Omental fat pad (tissue), 4 donors: Measurements from ENCODE around the gene SMIM11. TPM values are rescaled to one million over a fixed set of nuclear protein-coding genes. Genes with fewer than 3 reads are reported as not detected.

Experiments used
- ATAC-seq: fragments of 150-250 bp; one replicate; pipeline ENCODE4 v1.9.1; 2016; ENCODE audit warnings: mild to moderate bottlenecking, moderate library complexity; ENCODE audit not compliant: low FRiP score
- DNase-seq: peaks from one replicate; pipeline ENCODE4 v3.0.0-alpha.2; 2019; ENCODE audit warnings: low spot score
- total RNA-seq, 4 donors: library from RNA; depleted of rRNA; stranded (reverse); fragments of >200 nt; gene quantifications; one replicate each; pipeline ENCODE4 v1.1.0, GENCODE V29; 2016
- TF ChIP-seq, protein P1 (sequence below), 3 donors: fragments of 450-650 bp; IDR thresholded peaks; one replicate each; pipeline ENCODE4 v1.5.1; 2016 to 2017; ENCODE audit warnings: antibody characterized with exemption in 3 of 3, mild to moderate bottlenecking in 3 of 3, moderate library complexity in 2 of 3

Gene SMIM11
- total RNA-seq, 4 donors from 2014 or later, result 4.4 to 12.1 (median 4.9) TPM

DNA sequence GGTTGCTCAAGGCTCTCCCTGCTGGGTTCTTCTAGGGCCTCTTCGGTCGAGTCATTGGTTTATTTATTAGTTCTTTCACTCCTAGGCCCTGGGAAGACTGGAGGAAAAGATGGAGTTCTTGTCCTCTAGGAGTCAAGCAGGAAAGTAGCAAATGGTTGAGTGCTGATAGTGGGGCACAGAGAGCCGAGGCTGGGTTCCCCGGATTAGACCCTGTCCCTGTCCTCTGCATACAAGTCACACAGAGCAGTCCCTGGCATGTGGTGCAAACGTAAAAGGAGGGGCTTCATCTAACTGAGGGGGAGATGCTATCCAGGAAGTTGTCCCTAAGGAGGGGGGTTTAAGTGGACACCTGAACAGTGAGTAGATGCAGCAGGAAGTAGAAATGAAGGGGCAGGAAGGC lies 30.7 kb upstream of the SMIM11 start:
- ATAC-seq, result no peak
- DNase-seq, result no peak
- TF ChIP-seq, protein P1, sequence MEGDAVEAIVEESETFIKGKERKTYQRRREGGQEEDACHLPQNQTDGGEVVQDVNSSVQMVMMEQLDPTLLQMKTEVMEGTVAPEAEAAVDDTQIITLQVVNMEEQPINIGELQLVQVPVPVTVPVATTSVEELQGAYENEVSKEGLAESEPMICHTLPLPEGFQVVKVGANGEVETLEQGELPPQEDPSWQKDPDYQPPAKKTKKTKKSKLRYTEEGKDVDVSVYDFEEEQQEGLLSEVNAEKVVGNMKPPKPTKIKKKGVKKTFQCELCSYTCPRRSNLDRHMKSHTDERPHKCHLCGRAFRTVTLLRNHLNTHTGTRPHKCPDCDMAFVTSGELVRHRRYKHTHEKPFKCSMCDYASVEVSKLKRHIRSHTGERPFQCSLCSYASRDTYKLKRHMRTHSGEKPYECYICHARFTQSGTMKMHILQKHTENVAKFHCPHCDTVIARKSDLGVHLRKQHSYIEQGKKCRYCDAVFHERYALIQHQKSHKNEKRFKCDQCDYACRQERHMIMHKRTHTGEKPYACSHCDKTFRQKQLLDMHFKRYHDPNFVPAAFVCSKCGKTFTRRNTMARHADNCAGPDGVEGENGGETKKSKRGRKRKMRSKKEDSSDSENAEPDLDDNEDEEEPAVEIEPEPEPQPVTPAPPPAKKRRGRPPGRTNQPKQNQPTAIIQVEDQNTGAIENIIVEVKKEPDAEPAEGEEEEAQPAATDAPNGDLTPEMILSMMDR (IDR thresholded peaks at IDR 0.05), result no peak

DNA sequence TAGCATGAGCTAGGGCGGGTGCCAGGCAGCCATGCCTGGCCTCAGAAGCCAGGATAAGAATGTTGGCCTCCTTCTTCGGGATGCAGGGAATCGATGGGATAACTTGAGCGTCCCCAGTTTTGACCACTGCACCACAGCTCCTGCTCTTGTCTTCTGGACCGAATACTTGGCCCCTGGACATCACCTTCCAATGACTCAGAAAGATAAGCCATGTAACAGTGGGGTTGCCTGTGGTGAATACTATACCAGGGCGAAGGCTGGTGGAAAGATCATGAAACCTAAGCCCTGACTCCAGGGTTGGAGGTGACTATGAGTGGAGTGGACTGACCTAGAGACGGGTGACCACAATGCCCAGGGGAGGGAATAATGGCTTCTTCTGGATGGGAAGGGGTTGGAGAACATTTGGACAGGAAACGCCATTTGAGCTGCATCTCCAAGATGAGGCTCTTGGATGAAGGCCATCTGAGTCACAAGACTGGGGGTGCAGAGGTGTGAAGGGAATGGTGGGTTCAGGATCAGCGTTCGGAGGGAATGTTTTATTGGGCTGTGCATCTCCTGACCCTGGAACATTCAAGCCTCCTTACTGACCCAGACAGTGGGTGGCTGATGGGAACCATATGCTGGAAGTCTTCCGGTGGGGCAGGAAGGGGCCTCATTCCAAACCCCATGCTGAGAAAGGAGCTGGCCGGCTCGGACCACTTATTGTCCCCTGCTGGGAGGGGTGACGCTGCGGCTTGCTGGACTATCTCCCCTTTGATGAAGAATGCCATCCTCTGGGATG lies 30.0 kb upstream of the SMIM11 start:
- TF ChIP-seq, protein P1 (IDR thresholded peaks at IDR 0.05), result no peak
- ATAC-seq (no peak), DNase-seq (no peak)

DNA sequence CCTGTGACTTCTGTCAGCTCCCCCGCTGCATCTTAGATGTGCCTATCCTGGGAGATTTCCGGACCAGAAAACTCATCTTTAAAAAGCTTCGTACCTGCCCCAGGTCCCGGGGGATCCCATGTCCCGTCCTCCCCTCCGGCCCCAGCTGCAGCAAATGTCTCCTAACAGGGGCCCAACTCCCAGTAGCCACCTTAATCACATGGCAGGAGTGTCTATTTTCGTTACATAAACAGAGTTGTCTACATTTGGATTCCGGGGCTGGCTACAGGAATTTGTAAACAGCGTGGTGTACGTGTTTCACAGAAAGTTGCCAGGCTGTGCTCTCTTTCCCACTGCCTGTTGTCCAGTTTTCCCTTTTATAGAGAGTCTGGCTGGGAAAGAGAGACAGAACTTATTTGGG lies 29.4 kb upstream of the SMIM11 start:
- TF ChIP-seq, protein P1 (IDR thresholded peaks at IDR 0.05), result no peak
- no peak for ATAC-seq
- no peak for DNase-seq

DNA sequence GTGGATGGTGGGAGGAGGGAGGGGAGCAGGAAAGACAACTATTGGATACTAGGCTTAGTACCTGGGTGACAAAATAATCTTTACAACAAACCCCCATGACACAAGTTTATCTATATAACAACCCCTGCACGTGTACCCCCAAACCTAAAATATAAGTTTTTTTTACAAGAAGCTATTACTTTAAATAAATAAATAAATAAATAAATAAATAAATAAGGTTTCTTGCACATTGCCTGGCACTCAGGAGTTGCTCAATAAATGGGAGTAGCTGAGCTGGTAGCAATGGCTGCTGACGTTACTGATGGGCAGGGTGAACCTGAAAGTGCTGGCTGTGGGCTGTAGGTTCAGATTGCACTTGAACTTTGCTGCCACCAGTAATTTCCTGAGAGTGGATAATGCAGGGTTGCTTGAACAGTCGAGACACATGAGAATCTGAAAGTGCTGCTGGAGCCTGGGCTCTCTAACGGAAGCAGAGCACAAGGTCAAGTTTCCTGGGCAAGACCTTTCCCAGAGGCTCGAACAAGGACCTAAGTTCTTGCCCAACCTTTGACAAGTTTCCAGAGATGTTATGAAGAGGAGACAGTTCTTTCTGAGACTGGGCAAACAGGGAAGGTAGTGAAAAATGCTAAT lies 26.3 kb upstream of the SMIM11 start:
- DNase-seq, result no peak
- TF ChIP-seq, protein P1 (IDR thresholded peaks at IDR 0.05), result no peak
- no peak for ATAC-seq

DNA sequence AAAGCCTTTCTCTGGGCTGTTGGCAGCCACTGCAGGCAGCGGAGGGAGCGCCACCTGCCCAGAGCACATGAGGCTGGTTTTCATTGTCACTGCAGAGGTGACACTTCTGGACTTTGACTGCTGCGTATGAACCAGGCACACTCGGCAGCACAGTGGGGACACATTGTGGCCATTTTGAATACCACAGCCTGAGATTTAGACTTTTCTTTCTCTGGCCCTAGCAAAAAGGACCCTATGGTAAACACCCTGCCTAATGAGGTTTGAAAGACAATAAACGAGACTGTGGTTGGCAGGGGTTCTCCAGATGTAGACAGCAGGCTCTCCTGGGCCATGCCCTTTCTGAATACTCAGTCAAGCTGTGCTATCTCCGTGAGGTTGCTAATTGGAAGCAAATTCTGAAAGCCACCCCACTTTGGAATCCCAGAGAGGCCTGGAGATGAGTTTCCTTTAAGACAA lies 23.5 kb upstream of the SMIM11 start:
- no peak for DNase-seq
- TF ChIP-seq, protein P1 (IDR thresholded peaks at IDR 0.05), result peak in 1 of 3 donors; percentile 13
- ATAC-seq, result no peak

GRCh38 chr21:34352556-34352955 lies 22.8 kb upstream of the SMIM11 start:
- ATAC-seq, result no peak
- TF ChIP-seq, protein P1 (IDR thresholded peaks at IDR 0.05), result no peak

DNA sequence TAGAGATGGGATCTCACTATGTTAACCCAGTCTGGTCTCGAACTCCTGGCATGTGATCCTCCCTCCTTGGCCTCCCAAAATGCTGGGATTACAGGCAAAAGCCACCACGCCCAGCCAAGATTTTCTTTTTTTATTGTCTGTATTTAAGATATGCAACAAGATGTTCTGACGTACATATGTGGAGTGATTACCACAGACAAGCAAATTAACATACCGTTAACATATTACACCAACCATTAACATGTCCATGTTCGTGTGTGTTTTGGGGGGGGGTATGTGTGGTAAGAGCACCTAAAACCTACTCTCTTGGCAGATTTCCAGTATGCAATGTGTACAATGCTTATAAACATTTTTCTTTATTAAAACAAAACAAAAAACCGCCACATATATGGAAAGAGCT lies 22.1 kb upstream of the SMIM11 start:
- DNase-seq (no peak), ATAC-seq (no peak)
- TF ChIP-seq, protein P1 (IDR thresholded peaks at IDR 0.05), result no peak

More at GRCh38 chr21:34352556-34352955, 22.8 kb upstream of the SMIM11 start:
- no peak for DNase-seq
